ENCODE results near the gene KLF7. TPM values are rescaled to one million over a fixed set of nuclear protein-coding genes. Genes with fewer than 3 reads are reported as not detected.

KLF7 gene
- polyA plus RNA-seq, 2 of the 4 experiments (the other 2 are of a cell fraction) = 17.8 to 29.8 TPM

Small RNA genes within 50 kb of the gene (small RNA-seq; reads per million reads assigned to genes)
- gene MIR2355 (2.3 to 241 (median 126) reads per million in 6 experiments), gene MIR7845 (0 to 3.5 (median 0) reads per million in 6 experiments)

Other genes starting within 250 kb of the KLF7 start
- gene CPO, start 226.4 kb downstream of the KLF7 start, polyA plus RNA-seq (2011; rRNA removed) = 0.09 and 0.15 TPM in 2 replicates
- 0.13 to 0.18 TPM (median 0.14 TPM) in 3 replicates for gene CPO, start 226.4 kb downstream of the KLF7 start, polyA plus RNA-seq (2017; fragmentation: RNase III; extraction: RNeasy Plus Mini Kit Qiagen cat#74134 plus additional on column Dnase treatment)

Measured in A549 (cell line).